IPS-18c (cell line): Measurements from ENCODE around the gene INSR.

ENCODE experiments used
- H3K4me3 ChIP-seq: 2 replicates; pipeline ENCODE4 v1.7.0; 2013; ENCODE audit warnings: low read depth, mild to moderate bottlenecking, low read length, moderate library complexity; ENCODE audit not compliant: insufficient read depth
- H3K9me3 ChIP-seq: one replicate; pipeline ENCODE4 v1.6.1; 2013; ENCODE audit warnings: mild to moderate bottlenecking, low read length, moderate library complexity; ENCODE audit not compliant: control insufficient read depth, insufficient read depth

The INSR gene

GRCh38 chr19:7145494-7145893, 148.7 kb downstream of the INSR start:
- Histone ChIP-seq H3K4me3 (no peak overlapping the region), H3K9me3 (peaks cover 4% of the 10 kb centered on the region)

- Histone ChIP-seq H3K4me3 (no peak overlapping the region), H3K9me3 (peaks cover 4% of the 10 kb centered on the region)
Observed at GRCh38 chr19:7142771-7143170, 151.4 kb downstream of the INSR start.

- H3K4me3 ChIP-seq, result no peak overlapping the region
- H3K9me3 ChIP-seq, result peaks cover 4% of the 10 kb centered on the region
Observed at GRCh38 chr19:7140137-7140536, 154.1 kb downstream of the INSR start.

GRCh38 chr19:7139095-7139494, 155.1 kb downstream of the INSR start:
- H3K4me3 ChIP-seq, result no peak overlapping the region
- H3K9me3 ChIP-seq, result peaks cover 4% of the 10 kb centered on the region

- peaks cover 4% of the 10 kb centered on the region for H3K9me3 ChIP-seq
- no peak overlapping the region for H3K4me3 ChIP-seq
Observed at GRCh38 chr19:7138402-7138801, 155.8 kb downstream of the INSR start.

- no peak overlapping the region for H3K4me3 ChIP-seq
Observed at GRCh38 chr19:7137120-7137519, 157.1 kb downstream of the INSR start.

GRCh38 chr19:7132054-7132453, 162.2 kb downstream of the INSR start:
- Histone ChIP-seq H3K9me3 (no peaks in the 10 kb centered on the region), H3K4me3 (no peak overlapping the region)

More at GRCh38 chr19:7137120-7137519, 157.1 kb downstream of the INSR start:
- H3K9me3 ChIP-seq, result peaks cover 4% of the 10 kb centered on the region

- Histone ChIP-seq H3K9me3 (peaks cover 9% of the 10 kb centered on the region), H3K4me3 (no peak overlapping the region)
Observed at GRCh38 chr19:7130043-7130442, 164.2 kb downstream of the INSR start.

GRCh38 chr19:7126132-7126531, 168.1 kb downstream of the INSR start:
- Histone ChIP-seq H3K4me3 (no peak overlapping the region), H3K9me3 (peaks cover 9% of the 10 kb centered on the region)

- no peak overlapping the region for H3K4me3 ChIP-seq
- peaks cover 9% of the 10 kb centered on the region for H3K9me3 ChIP-seq
Observed at GRCh38 chr19:7125221-7125620, 169.0 kb downstream of the INSR start.

- peaks cover 9% of the 10 kb centered on the region for H3K9me3 ChIP-seq
- H3K4me3 ChIP-seq, result no peak overlapping the region
Observed at GRCh38 chr19:7124782-7125181, 169.4 kb downstream of the INSR start.

GRCh38 chr19:7122701-7123100, 171.5 kb downstream of the INSR start:
- peaks cover 9% of the 10 kb centered on the region for H3K9me3 ChIP-seq
- H3K4me3 ChIP-seq, result no peak overlapping the region

GRCh38 chr19:7120499-7120898, 173.7 kb downstream of the INSR start:
- no peak overlapping the region for H3K4me3 ChIP-seq
- H3K9me3 ChIP-seq, result peaks cover 5% of the 10 kb centered on the region

GRCh38 chr19:7119582-7119981, 174.6 kb downstream of the INSR start:
- H3K9me3 ChIP-seq, result peaks cover 4% of the 10 kb centered on the region
- no peak overlapping the region for H3K4me3 ChIP-seq

- H3K4me3 ChIP-seq, result no peak overlapping the region
- H3K9me3 ChIP-seq, result peaks cover 6% of the 10 kb centered on the region
Observed at GRCh38 chr19:7117248-7117647, 177.0 kb downstream of the INSR start.

- no peak overlapping the region for H3K4me3 ChIP-seq
- H3K9me3 ChIP-seq, result peaks cover 6% of the 10 kb centered on the region
Observed at GRCh38 chr19:7115721-7116120, 178.5 kb downstream of the INSR start.

GRCh38 chr19:7113233-7113632, 181.0 kb downstream of the INSR start:
- Histone ChIP-seq H3K9me3 (peaks cover 6% of the 10 kb centered on the region), H3K4me3 (no peak overlapping the region)

GRCh38 chr19:7112675-7113074, 181.5 kb downstream of the INSR start:
- Histone ChIP-seq H3K4me3 (no peak overlapping the region), H3K9me3 (peaks cover 6% of the 10 kb centered on the region)

- Histone ChIP-seq H3K4me3 (no peak overlapping the region), H3K9me3 (peaks cover 2% of the 10 kb centered on the region)
Observed at GRCh38 chr19:7109678-7110289, 184.4 kb downstream of the INSR start.
